Testis (tissue), 3 donors: ENCODE data around the gene VEZF1. TPM values are rescaled to one million over a fixed set of nuclear protein-coding genes. Genes with fewer than 3 reads are reported as not detected.

Experiments used
- DNase-seq: peaks from one replicate; pipeline ENCODE4 v3.0.0-alpha.2; 2019
- H3K27ac ChIP-seq, 2 donors: fragments of 200-600 bp; sonication (generic); one replicate each; pipeline ENCODE4 v1.5.1; 2019
- H3K27me3 ChIP-seq: fragments of 200-600 bp; sonication (generic); one replicate; pipeline ENCODE4 v1.5.1; 2019
- H3K36me3 ChIP-seq: fragments of 200-600 bp; sonication (generic); one replicate; pipeline ENCODE4 v1.5.1; 2017; ENCODE audit warnings: low read depth; ENCODE audit errors: missing control alignments
- H3K4me1 ChIP-seq: fragments of 200-600 bp; sonication (generic); one replicate; pipeline ENCODE4 v1.5.1; 2019
- H3K4me3 ChIP-seq, 2 donors: fragments of 200-600 bp; sonication (generic); one replicate each; pipeline ENCODE4 v1.5.1; 2017 to 2019
- H3K9me3 ChIP-seq: fragments of 200-600 bp; sonication (generic); one replicate; pipeline ENCODE4 v1.5.1; 2017
- POLR2A ChIP-seq: fragments of 450-650 bp; IDR thresholded peaks from one replicate; pipeline ENCODE4 v1.6.1; 2017; ENCODE audit warnings: antibody characterized with exemption, mild to moderate bottlenecking, moderate library complexity
- WGBS, 2 donors: methylation state at CpG; one replicate each; pipeline ENCODE4 v1.1.5; 2018; 5-methylcytosine and 5-hydroxymethylcytosine counted together
- intact Hi-C: fragments of 100-400 bp; cut with DNase I; formaldehyde crosslinking; loops from one replicate; pipeline ENCODE4 v1.15.1; 2023; ENCODE audit warnings: low total_unique reads
- polyA plus RNA-seq: library from polyadenylated mRNA; stranded (reverse); fragments of 350-450 nt; fragmentation: Illumina TruSeq; extraction: RNeasy Lipid Tissue Mini Kit (QIAGEN cat#74804); gene quantifications from one replicate; pipeline ENCODE4 v1.2.3, GENCODE V29; 2014; ENCODE audit warnings: low read depth, low replicate concordance; ENCODE audit not compliant: insufficient read depth
- total RNA-seq, 2 donors: library from RNA; depleted of rRNA; stranded (reverse); fragments of >200 nt; gene quantifications; one replicate each; pipeline ENCODE4 v1.2.3, GENCODE V29; 2016
- TF ChIP-seq, protein P1 (sequence below), 3 experiments: fragments of 450-650 bp in 2 of 3; fragments of 200-600 bp in 1 of 3; sonication (generic) in 1 of 3; IDR thresholded peaks; one replicate each; pipeline ENCODE4 v1.5.1; 2016 to 2019; ENCODE audit warnings: antibody characterized with exemption in 3 of 3, mild to moderate bottlenecking in 2 of 3, moderate library complexity in 1 of 3

Gene VEZF1
- total and polyA plus RNA-seq, 3 donors from 2014 or later = 54.8 to 58.6 (median 58.6) TPM

DNA sequence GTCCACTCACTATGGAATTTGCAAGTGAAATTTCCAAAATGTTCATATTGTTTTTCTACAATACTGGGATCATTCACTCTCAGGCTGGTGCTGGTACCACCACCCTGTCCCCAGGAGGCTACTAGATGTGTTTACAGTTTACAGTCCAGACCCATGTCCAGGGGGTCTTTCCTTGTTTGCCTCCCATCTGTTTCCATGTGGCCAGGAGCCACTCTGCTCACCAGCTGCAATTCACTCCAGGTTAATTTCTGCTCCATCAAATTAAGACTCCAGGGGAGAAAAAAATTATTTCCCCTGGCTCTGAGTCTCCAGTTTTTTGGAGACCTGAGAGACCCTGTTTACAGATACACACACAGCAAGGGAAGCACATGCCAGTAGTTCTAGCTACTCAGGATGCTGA is 31.5 kb upstream of the VEZF1 start:
- intact Hi-C loops = loop anchor here (10.0 kb wide), 1 partner anchor 65 kb away; the partner anchor contains the start of gene DYNLL2

DNA sequence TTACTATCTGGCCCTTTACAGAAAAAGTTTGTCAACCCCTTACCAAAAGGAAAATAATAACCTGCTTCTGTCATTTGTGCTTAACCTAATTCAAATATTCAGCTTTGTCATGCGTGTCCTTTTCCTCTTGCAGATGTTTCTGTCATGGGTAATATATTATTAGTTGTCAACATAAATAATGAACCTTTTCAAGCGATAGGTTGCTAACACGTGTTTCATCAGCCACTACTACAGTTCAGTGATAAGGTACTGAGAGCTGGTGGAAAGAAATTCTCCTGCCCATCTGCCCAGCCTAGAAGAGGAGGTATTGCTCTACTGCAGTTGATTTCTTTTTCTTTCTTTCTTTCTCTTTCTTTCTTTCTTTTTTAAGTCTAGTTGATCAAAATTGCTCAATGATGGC is 31.0 kb upstream of the VEZF1 start:
- intact Hi-C loops = loop anchor here (10.0 kb wide), 1 partner anchor 66 kb away; the partner anchor contains the start of gene DYNLL2
- WGBS, 2 donors = 80 to 86% methylated on average over 3 of the region's 3 CpGs

More for the DNA sequence above, 31.5 kb upstream of the VEZF1 start:
- TF ChIP-seq POLR2A = no peak
- TF ChIP-seq, protein P1, sequence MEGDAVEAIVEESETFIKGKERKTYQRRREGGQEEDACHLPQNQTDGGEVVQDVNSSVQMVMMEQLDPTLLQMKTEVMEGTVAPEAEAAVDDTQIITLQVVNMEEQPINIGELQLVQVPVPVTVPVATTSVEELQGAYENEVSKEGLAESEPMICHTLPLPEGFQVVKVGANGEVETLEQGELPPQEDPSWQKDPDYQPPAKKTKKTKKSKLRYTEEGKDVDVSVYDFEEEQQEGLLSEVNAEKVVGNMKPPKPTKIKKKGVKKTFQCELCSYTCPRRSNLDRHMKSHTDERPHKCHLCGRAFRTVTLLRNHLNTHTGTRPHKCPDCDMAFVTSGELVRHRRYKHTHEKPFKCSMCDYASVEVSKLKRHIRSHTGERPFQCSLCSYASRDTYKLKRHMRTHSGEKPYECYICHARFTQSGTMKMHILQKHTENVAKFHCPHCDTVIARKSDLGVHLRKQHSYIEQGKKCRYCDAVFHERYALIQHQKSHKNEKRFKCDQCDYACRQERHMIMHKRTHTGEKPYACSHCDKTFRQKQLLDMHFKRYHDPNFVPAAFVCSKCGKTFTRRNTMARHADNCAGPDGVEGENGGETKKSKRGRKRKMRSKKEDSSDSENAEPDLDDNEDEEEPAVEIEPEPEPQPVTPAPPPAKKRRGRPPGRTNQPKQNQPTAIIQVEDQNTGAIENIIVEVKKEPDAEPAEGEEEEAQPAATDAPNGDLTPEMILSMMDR (IDR thresholded peaks at IDR 0.05) = no peak
- Histone ChIP-seq H3K4me3 (no peak overlapping the region), H3K9me3 (no peaks in the 10 kb centered on the region), H3K27ac (no peak overlapping the region), H3K36me3 (no peaks in the 10 kb centered on the region), H3K4me1 (no peaks in the 10 kb centered on the region), H3K27me3 (no peaks in the 10 kb centered on the region)
- no peak for DNase-seq

DNA sequence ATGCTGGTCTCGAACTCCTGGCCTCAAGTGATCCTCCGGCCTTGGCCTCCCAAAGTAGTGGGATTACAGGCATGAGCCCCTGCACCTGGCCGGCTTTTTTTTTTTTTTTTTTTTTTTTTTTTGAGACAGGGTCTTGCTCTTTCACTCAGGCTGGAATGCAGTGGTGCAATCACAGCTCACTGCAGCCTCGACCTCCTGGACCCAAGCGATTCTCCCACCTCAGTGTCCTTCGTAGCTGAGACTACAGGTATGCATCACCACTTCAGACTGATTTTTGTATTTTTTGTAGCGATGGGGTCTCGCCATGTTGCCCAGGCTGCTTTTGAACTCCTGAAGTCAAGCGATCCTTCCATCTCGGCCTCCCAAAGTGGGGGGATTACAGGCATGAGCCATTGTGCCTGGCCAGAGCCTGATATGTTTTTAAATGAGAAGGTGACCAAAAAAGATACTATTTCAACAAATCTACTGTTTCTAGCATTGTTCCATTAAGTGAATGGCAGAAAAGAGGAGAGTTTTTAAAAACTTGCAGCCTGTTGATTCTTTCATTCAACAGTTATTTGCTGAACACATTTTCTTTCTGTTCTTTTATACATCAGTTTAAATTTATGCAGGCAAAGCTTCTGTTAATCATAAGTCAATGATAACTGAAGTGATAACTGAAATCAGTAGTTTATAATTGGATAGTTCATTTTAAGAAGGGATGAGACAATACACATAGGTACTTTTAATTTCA is 22.2 kb upstream of the VEZF1 start:
- H3K9me3 ChIP-seq = no peaks in the 10 kb centered on the region
- H3K27ac ChIP-seq = no peak overlapping the region
- peaks cover 13% of the 10 kb centered on the region for H3K4me1 ChIP-seq
- no peaks in the 10 kb centered on the region for H3K36me3 ChIP-seq
- TF ChIP-seq POLR2A = no peak
- TF ChIP-seq, protein P1 (IDR thresholded peaks at IDR 0.05) = no peak
- 91 to 95% methylated on average over 10 of the region's 10 CpGs for WGBS, 2 donors
- H3K4me3 ChIP-seq = no peak overlapping the region
- intact Hi-C loops = loop anchor here (10.0 kb wide), 1 partner anchor 75 kb away; the partner anchor contains the start of gene DYNLL2
- DNase-seq = no peak
- H3K27me3 ChIP-seq = no peaks in the 10 kb centered on the region

More for the DNA sequence above, 31.0 kb upstream of the VEZF1 start:
- Histone ChIP-seq H3K27me3 (no peaks in the 10 kb centered on the region), H3K4me3 (no peak overlapping the region), H3K4me1 (no peaks in the 10 kb centered on the region), H3K36me3 (no peaks in the 10 kb centered on the region), H3K27ac (no peak overlapping the region), H3K9me3 (no peaks in the 10 kb centered on the region)
- TF ChIP-seq, protein P1 (IDR thresholded peaks at IDR 0.05) = no peak
- no peak for TF ChIP-seq POLR2A
- no peak for DNase-seq

DNA sequence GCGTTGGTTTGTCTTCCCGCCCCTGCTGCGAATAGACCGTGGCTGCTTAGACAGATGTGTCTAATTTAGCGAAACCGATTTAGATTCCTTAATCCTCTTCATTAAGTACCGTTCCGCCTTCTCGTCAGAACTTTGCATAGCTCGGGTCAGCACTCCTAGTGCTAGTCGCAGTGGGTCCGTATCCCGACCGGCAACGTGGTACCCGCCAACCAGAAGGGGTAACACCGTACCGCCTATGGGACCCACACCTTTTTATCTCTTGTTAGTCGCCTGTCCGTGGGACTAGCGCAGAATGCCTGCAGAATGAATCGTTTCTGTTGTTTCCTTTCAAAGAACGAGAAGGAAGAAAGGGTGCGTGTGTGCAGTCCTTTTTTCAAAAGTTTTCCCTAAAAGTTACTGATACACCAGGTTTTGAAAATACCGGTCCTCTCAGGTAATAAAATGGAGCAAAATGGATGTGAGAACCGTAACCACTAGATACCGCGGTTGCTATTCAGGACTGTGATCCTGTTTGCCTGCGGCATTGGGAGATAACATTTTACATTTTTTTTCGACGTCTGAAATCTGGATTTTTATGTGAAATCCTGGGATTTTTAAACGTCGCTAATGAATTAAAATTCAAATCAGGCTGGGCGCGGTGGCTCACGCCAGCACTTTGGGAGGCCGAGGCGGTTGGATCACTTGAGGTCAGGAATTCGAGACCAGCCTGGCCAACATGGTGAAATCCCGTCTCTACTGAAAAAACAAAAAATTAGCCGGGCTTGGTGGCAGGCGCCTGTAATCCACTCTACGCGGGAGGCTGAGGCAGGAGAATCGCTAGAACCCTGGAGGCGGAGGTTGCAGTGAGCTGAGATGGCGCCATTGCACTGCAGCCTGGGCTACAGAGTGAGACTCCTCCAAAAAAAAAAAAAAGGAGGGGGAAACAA is 20.0 kb upstream of the VEZF1 start:
- WGBS, 2 donors = 17 to 22% methylated on average over 43 to 47 of the region's 47 CpGs
- Histone ChIP-seq H3K36me3 (no peaks in the 10 kb centered on the region), H3K4me1 (peaks cover 18% of the 10 kb centered on the region), H3K9me3 (no peaks in the 10 kb centered on the region), H3K27ac (peak overlapping the region in 1 of 2 donors; percentile 99), H3K4me3 (peak overlapping the region; percentile 96), H3K27me3 (no peaks in the 10 kb centered on the region)
- intact Hi-C loops = no loop called here
- DNase-seq = no peak
- TF ChIP-seq, protein P1 (IDR thresholded peaks at IDR 0.05) = no peak
- no peak for TF ChIP-seq POLR2A
